ENCODE measurements around the gene ANO6. TPM values are rescaled to one million over a fixed set of nuclear protein-coding genes. Genes with fewer than 3 reads are reported as not detected.
"Not testable (repeated sequence)": the region's sequence is repeated elsewhere in the genome, so short reads cannot be mapped to it uniquely, and the experiment has no call there.

ANO6 gene, protein sequence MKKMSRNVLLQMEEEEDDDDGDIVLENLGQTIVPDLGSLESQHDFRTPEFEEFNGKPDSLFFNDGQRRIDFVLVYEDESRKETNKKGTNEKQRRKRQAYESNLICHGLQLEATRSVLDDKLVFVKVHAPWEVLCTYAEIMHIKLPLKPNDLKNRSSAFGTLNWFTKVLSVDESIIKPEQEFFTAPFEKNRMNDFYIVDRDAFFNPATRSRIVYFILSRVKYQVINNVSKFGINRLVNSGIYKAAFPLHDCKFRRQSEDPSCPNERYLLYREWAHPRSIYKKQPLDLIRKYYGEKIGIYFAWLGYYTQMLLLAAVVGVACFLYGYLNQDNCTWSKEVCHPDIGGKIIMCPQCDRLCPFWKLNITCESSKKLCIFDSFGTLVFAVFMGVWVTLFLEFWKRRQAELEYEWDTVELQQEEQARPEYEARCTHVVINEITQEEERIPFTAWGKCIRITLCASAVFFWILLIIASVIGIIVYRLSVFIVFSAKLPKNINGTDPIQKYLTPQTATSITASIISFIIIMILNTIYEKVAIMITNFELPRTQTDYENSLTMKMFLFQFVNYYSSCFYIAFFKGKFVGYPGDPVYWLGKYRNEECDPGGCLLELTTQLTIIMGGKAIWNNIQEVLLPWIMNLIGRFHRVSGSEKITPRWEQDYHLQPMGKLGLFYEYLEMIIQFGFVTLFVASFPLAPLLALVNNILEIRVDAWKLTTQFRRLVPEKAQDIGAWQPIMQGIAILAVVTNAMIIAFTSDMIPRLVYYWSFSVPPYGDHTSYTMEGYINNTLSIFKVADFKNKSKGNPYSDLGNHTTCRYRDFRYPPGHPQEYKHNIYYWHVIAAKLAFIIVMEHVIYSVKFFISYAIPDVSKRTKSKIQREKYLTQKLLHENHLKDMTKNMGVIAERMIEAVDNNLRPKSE
- 20.4 and 33.8 TPM in 2 replicates for total RNA-seq (2014; rRNA removed; shearing (Covaris generic); ENCODE audit: low replicate concordance)

DNA sequence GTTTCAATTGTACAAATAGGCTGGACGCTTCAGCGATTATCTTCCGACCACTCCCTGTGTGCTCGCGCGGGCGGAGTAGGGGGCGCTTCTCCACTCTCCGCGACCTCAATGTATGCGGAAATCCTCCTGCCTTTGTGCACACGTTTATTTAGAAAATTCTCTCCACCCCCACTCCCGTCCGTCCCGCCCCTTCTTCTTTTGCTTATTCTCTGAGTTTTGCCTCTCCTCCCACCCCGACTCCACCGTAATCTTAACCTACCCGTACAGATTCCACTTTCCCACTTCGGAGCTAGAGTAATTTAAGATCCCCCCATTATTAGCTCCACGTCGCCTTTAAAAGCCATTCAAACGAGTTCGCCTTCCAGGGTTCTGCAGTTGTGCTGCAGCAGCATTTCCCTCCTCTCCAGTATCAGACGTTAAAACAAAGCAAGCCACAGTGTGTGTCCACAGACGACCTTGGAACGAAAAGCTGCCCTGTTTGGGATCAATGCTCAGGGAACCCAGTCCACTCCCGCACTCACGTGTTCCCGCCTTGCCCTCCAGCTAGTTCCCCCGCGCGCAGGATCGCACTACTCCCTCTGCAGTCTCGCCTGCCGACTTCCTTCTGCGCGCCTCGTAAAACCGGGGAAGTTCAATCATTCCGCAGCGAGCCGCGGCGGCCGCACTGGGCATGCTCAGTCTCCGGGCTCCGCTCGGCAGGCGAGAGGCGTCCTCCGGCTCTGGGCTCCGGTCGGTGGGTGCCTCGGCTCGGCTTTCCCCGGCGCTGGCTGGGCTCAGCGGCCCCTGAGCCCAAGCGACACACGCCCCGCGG lies at the start of gene ANO6:
ANO6 (plus strand) TSS at position 677 of the 811 bp plus-strand sequence. CDS start 227 bp downstream, outside the sequence.
- Histone ChIP-seq H3K36me3 (no peaks in the 10 kb centered on the region), H3K9me3 (no peaks in the 10 kb centered on the region), H3K27me3 (no peaks in the 10 kb centered on the region), H3K4me3 (peak within 1 kb of the TSS; percentile 88)
- peak; percentile 89 for DNase-seq

DNA sequence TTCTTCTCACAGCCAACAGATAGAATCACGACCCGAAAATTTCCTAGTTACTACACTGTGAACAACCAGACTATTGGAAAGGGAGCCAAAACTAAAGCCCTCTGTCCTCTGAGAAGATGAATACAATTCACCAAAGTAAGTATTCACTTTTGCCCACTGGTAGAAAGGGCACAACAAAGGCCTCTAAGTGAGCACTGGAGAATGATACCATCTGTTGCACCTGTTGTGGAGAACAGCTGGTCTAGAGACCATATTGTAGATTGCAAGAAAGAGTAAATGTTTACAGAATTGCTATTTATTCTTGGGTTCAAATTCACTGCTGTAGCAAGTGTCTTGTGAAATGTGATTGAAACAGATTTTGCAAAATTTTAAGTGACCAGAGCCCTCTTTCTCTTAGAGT lies 46.9 kb upstream of the ANO6 start:
- Histone ChIP-seq H3K9me3 (no peaks in the 10 kb centered on the region), H3K4me3 (no peak overlapping the region), H3K27me3 (no peaks in the 10 kb centered on the region), H3K36me3 (no peaks in the 10 kb centered on the region)
- no peak for DNase-seq

DNA sequence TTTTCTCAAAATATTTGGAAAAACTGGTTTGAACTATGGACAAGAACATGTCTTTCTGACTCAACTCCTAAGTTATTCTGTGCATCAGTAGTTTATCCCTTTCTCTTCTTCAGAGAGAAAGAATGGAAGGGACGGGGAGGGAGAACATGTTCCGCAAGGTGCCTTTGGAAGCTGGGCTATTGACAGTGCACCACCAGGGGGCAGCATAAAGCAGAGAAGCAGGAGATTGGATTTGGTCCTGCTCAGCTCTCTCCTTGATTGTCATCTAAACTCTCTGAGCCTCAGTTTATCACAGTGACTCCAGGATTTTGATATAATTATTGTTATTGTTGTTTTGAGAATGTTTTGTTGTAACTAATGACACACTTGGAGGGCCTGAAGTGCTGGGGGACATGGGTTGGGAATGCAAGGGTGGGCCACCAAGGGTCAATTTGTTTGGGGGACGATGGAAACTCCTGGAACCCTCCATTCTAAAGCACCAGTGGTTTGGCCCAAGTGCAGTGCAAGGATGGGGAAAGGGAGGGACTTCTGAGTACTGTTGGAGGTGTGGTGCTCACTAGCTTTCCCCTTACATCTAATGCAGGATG lies 45.3 kb upstream of the ANO6 start:
- H3K9me3 ChIP-seq: no peaks in the 10 kb centered on the region
- no peaks in the 10 kb centered on the region for H3K36me3 ChIP-seq
- no peak overlapping the region for H3K4me3 ChIP-seq
- no peaks in the 10 kb centered on the region for H3K27me3 ChIP-seq
- DNase-seq: peak; percentile 48

DNA sequence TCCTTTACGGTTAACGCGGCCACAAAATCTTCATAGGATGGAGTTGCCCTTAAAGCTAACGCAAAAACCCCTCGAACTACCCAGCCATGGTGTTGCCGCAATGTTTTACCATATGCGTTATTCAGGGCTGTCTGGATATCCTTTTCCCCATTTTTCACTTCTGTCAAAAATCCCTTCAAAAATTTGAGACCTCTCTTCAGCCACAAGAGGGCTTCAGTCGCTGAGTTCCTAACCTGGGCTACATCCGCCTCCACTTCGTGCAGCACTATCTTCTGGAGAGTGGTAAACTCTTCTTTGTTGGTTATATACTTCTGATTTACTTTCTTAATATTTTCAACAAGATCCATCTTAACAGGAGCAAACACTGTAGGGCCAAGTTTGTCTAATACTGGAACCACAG lies 42.6 kb upstream of the ANO6 start:
- not testable (repeated sequence) for H3K36me3 ChIP-seq, H3K27me3 ChIP-seq, H3K4me3 ChIP-seq, DNase-seq
- H3K9me3 ChIP-seq: peaks cover 14% of the 10 kb centered on the region

DNA sequence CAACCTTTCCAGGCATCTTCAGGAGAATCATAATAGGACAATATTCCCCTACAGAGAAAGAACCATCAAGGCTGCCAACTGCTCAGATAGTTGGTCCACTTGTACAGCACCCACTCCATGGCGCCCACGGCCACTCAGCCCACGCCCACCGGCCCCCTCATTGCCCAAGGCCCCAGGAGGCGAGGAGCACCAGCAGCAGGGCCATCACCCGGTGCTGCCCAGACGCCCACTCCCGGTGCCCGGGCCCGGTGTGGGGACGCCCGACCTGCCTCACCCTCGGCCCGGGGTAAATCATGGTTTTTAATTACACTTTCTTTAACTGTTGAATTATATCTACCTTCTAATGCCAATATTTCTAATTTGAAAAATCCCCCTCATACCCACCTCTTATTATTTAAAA lies 41.3 kb upstream of the ANO6 start:
- H3K36me3 ChIP-seq: peaks cover 6% of the 10 kb centered on the region; the same call in 1 of the 2 replicates

DNA sequence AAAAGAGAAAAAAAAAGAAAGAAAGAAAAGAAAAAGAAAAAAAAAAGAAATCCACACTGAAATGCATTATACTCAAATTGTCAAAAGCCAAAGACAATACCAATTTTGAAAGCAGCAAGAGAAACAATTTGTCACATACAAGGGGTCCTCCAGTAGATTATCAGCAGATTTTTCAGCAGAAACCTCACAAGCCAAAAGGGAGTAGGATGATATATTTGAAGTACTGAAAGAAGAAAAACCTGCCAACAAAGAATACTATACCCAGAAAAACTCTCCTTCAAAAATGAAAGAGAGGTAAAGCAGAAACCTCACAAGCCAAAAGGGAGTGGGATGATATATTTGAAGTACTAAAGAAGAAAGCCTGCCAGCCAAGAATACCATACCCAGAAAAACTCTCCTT lies 37.1 kb upstream of the ANO6 start:
- Histone ChIP-seq H3K9me3 (peaks cover 17% of the 10 kb centered on the region), H3K36me3 (peaks cover 6% of the 10 kb centered on the region; the same call in 1 of the 2 replicates), H3K4me3 (no peak overlapping the region), H3K27me3 (no peaks in the 10 kb centered on the region)
- DNase-seq: no peak

More for the DNA sequence above, 41.3 kb upstream of the ANO6 start:
- no peak for DNase-seq
- Histone ChIP-seq H3K9me3 (peaks cover 17% of the 10 kb centered on the region), H3K27me3 (no peaks in the 10 kb centered on the region), H3K4me3 (no peak overlapping the region)

DNA sequence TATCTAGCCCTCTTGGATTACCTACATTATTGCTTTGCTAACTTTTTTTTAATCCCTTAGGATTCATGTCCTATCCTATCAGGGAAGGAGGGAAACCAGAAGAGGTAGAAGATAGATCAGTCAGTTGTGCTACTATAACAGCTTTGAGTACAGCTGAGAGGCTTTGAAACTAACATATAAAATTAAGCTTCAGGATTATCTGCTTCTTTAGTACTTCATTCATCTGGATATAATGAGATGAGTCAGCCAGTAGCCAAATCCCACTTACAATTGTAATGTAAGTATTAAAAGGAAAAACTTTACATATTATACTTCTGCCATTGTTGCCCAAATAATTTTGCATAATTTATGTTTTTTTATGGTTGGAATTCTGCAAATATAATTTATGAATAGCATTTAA lies 33.4 kb upstream of the ANO6 start:
- no peak for DNase-seq
- H3K9me3 ChIP-seq: peaks cover 8% of the 10 kb centered on the region
- H3K4me3 ChIP-seq: no peak overlapping the region
- no peaks in the 10 kb centered on the region for H3K36me3 ChIP-seq
- no peaks in the 10 kb centered on the region for H3K27me3 ChIP-seq

DNA sequence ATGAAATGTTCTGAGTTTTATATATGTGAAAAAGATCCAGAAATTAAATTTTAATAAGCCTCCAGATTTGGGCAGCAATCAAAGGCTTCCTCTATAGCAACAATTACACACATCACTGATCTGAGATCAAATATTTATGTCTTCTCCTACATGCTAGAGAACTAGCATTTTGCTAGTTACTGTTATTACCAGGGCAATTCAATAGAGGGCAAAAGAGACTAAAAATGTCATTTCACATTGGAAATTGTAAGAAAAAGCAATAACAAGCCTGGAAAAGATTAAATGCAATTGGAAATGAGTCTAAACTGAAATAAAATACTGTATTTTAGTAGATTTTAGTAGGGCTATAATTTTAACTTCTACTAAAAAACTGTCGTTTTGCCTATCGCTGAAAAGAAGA lies 32.6 kb upstream of the ANO6 start:
- Histone ChIP-seq H3K27me3 (no peaks in the 10 kb centered on the region), H3K36me3 (no peaks in the 10 kb centered on the region), H3K9me3 (peaks cover 3% of the 10 kb centered on the region), H3K4me3 (no peak overlapping the region)
- DNase-seq: no peak

DNA sequence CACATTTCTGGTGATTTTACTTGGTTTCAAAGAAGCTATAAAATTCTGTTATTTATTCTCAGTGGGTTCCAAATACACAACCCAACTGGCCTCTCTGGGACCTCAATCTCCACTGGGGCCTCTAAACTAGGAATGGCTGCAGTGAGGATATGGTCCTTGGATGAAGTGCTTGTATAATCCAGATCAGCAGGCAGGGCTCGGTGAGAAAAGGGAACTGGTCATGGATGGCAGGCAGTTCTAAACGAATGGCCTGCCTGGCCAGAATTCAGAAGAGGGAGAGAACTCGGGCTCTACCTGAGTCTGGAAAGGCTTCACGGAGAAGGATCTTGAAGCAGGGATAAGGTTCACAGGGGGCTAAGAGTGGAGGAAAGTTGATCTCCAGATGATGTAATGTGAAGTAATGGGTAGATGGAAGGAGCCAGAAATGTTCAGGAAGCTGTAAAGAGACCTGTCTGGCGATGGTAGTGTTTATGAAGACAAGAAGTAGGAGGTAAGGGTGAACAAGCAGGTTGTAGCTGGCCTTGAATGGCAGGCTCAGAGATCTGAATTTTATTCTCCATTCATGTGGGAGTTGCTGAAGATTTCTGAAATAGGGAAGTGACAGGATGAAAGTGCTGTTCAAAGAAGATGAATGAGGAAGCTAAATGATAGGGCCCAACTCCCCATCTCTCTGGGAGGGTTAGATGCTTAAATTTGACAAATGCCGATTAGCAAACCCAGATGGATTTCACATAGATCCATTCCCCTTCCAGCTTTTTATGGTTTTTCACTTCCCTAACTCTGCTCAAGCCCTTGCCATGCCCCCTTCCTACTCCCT lies 31.5 kb upstream of the ANO6 start:
- H3K36me3 ChIP-seq: no peaks in the 10 kb centered on the region
- H3K9me3 ChIP-seq: no peaks in the 10 kb centered on the region
- no peak for DNase-seq
- H3K4me3 ChIP-seq: no peak overlapping the region
- no peaks in the 10 kb centered on the region for H3K27me3 ChIP-seq

DNA sequence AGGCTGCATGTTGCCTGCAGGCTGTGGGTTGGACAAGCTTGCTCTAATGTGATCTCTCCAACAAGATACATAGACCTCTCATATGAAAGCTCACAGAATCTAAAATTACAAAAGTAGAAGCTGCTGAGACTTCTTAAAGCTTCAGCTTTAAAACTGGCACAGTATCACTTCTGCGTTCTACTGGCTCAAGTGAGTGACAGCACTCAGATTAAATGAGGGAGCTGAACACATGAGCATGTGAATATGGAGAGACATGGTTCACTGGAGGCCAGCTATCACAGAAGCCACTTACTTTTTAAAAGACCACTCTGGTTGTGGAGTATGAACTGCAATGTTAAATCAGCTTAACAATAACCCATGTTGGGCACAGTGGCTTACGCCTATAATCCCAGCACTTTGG lies 29.1 kb upstream of the ANO6 start:
- DNase-seq: no peak
- Histone ChIP-seq H3K4me3 (no peak overlapping the region), H3K27me3 (no peaks in the 10 kb centered on the region), H3K36me3 (no peaks in the 10 kb centered on the region), H3K9me3 (no peaks in the 10 kb centered on the region)

DNA sequence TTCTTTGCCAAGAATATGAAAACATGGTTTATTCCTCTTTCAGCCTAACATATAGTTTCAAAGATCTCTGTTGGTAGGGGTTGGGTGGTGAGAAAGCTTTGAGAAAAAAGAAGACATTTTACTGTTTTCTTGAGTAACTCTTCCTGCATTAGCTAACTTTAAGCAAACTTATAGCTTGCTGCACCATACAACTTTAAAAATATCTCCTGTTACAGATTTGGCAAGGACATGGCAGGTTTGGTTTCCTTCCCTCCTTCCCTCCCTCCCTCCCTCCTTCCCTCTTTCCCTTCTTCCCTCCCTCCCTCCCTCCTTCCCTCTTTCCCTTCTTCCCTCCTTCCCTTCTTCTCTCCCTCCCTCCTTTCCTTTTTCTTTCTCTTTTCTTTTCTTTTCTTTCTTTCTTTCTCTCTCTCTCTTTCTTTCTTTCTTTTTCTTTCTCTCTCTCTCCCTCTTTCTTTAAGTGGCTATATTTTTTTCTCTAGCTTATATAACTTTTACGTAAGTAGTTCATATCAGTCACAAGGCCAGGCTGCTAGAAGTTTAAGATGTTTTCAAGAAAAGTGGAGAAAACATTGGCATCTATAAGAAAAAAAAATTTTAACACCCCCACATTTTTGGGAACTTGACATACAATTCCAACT lies 26.0 kb upstream of the ANO6 start:
- no peak overlapping the region for H3K4me3 ChIP-seq
- H3K9me3 ChIP-seq: no peaks in the 10 kb centered on the region
- no peaks in the 10 kb centered on the region for H3K27me3 ChIP-seq
- DNase-seq: no peak
- no peaks in the 10 kb centered on the region for H3K36me3 ChIP-seq

DNA sequence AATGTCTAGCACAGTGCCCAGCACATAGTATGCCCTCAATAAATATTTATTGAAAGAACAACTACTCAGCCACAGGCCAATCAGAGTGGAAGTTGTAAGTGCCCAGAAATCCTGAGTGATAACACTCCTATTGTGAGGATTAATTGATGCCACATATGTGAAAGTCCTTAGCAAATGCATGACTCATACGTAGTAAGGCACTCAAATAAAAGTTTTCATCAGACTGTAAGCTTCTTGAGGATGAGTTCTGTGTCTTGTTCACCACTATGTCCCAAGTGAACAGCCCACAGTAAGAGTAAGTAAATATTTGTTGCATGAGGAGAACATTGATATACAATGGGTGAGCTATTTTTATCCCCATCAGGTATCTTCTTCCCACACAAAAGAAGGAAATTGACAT lies 24.7 kb upstream of the ANO6 start:
- no peak for DNase-seq
- Histone ChIP-seq H3K27me3 (no peaks in the 10 kb centered on the region), H3K36me3 (no peaks in the 10 kb centered on the region), H3K9me3 (no peaks in the 10 kb centered on the region), H3K4me3 (no peak overlapping the region)

DNA sequence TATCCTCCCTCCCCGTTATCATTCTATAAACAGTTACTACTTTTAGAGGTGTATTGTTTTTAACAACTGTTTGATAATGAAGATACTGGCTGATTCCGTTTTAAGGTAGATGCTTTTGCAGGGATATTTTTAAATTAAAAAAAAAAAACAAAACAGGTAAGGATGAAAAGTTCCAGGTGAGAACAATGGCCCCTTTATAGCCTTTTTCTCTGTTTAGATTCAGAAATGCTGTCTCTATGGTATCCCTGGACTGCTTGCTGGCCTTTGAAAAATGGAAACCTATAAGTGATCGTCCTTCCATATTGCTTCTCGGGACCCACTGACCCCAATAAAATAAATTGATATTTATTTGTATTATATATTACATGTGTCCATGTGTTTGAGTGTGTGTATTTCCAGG lies 23.2 kb upstream of the ANO6 start:
- H3K4me3 ChIP-seq: no peak overlapping the region
- no peaks in the 10 kb centered on the region for H3K27me3 ChIP-seq
- no peaks in the 10 kb centered on the region for H3K36me3 ChIP-seq
- no peak for DNase-seq
- H3K9me3 ChIP-seq: no peaks in the 10 kb centered on the region

DNA sequence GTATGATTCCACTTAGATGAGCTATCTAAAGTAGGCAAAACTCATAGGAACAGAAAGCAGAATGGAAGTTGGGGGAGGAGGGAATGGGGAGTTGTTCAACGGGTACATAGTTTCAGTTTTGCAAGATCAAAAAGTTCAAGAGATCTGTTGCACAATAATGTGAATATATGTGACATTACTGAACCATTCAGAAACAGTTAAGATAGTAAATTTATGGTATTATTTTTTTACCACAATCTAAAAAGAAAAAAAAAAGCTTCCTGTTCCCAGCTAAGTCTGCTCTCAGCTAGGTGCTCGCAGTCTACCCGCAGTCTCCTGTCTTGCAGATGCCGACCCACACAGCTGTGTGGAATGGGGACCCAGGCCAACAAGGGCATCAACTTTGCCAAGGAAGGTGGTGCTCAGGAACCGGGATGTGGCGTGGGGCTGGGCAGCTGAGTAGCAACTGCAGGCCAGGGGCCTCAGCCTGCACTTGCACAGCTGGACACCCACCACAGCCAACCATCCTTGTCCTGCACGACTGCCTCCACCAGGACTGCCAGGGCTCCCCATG lies 15.3 kb upstream of the ANO6 start:
- Histone ChIP-seq H3K36me3 (no peaks in the 10 kb centered on the region), H3K4me3 (no peak overlapping the region), H3K27me3 (no peaks in the 10 kb centered on the region), H3K9me3 (no peaks in the 10 kb centered on the region)
- no peak for DNase-seq

DNA sequence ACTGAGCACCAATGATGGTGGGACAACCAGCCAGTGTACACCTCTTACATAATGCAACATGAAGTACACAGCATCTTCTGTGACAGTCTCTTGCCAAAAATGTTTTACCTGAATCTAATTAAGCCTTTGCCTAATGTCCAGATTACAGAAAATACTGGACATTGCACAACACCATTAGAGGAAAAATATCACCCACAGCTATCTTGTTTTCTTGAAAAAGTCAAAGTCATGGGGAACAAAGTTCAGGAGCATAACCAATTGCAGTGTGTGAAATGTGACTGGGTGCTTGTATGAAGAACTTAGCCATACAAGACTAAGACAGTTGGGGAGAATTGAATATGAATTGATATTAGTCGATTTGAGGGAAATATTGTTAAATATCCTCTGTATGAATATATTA lies 12.1 kb upstream of the ANO6 start:
- H3K9me3 ChIP-seq: no peaks in the 10 kb centered on the region
- no peak overlapping the region for H3K4me3 ChIP-seq
- H3K36me3 ChIP-seq: no peaks in the 10 kb centered on the region
- no peak for DNase-seq
- no peaks in the 10 kb centered on the region for H3K27me3 ChIP-seq
